DND-41 (cell line): Measurements from ENCODE around the gene NAPA.

Experiments used
- EZH2 ChIP-seq: IDR thresholded peaks from 3 replicates; pipeline ENCODE4 v1.6.1; 2012; ENCODE audit warnings: borderline replicate concordance, low read depth, mild to moderate bottlenecking, moderate library complexity, low read length, inconsistent platforms; ENCODE audit not compliant: severe bottlenecking
- TF ChIP-seq, protein P1 (sequence below): IDR thresholded peaks from 2 replicates; pipeline ENCODE4 v1.5.1; 2012; ENCODE audit warnings: borderline replicate concordance, low read length, moderate library complexity, mild to moderate bottlenecking; ENCODE audit not compliant: poor library complexity, severe bottlenecking; ENCODE audit errors: extremely low read depth

DNA sequence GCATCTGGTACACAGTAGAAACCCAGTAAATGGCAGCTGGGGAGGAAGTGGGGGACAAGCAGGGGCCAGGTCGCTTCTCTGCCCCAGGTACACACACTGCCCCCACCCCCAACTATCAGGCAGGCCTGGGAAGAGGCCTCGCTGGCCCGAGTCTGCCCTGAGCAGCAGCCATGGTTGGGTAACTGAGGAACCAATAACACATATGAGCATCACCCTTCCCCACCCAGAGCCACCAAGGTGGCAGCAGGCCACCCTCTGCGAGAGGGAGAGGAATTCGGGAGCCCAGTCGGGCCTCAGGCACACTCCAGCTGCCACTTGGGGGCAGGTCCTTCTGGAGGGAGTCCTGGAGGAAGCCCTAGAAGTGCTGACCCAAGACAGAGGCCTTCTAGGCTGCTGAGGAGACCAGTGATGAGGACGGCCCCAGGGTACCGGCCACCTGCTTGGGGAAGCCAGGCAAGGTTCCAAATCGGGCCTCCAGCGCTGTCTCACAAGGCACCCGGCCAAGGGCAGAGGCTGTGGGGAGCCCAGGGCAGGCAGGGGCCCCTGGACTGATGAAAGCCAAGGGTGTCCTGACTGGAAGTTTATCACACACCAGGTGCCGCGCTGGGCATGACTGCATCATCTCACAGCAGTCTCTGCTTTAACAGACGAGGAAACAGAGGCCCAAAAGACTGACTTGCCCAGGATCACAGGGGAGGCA is 16.9 kb downstream of the NAPA start:
- TF ChIP-seq, protein P1, sequence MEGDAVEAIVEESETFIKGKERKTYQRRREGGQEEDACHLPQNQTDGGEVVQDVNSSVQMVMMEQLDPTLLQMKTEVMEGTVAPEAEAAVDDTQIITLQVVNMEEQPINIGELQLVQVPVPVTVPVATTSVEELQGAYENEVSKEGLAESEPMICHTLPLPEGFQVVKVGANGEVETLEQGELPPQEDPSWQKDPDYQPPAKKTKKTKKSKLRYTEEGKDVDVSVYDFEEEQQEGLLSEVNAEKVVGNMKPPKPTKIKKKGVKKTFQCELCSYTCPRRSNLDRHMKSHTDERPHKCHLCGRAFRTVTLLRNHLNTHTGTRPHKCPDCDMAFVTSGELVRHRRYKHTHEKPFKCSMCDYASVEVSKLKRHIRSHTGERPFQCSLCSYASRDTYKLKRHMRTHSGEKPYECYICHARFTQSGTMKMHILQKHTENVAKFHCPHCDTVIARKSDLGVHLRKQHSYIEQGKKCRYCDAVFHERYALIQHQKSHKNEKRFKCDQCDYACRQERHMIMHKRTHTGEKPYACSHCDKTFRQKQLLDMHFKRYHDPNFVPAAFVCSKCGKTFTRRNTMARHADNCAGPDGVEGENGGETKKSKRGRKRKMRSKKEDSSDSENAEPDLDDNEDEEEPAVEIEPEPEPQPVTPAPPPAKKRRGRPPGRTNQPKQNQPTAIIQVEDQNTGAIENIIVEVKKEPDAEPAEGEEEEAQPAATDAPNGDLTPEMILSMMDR = no peak
- no peak for TF ChIP-seq EZH2
